Sigmoid colon (tissue), 7 donors: Measurements from ENCODE around the gene CCNH. TPM values are rescaled to one million over a fixed set of nuclear protein-coding genes. Genes with fewer than 3 reads are reported as not detected.

ENCODE experiments used
- DNase-seq: peaks from one replicate; pipeline ENCODE4 v3.0.0-alpha.2; 2019
- H3K27ac ChIP-seq, 4 donors: fragments of 200-600 bp; sonication (generic); one replicate each; pipeline ENCODE4 v1.5.1; 2016 to 2019; ENCODE audit warnings: mild to moderate bottlenecking in 1 of 4
- H3K27me3 ChIP-seq, 3 donors: fragments of 200-600 bp; sonication (generic); one replicate each; pipeline ENCODE4 v1.5.1; 2019; ENCODE audit warnings: mild to moderate bottlenecking in 1 of 3
- H3K36me3 ChIP-seq, 4 donors: fragments of 200-600 bp; sonication (generic); one replicate each; pipeline ENCODE4 v1.5.1; 2016 to 2019
- H3K4me1 ChIP-seq, 4 donors: fragments of 200-600 bp; sonication (generic); one replicate each; pipeline ENCODE4 v1.5.1; 2017 to 2019
- H3K4me3 ChIP-seq, 4 donors: fragments of 200-600 bp; sonication (generic); one replicate each; pipeline ENCODE4 v1.5.1; 2017 to 2019; ENCODE audit warnings: mild to moderate bottlenecking in 2 of 4, moderate library complexity in 1 of 4
- H3K9me3 ChIP-seq, 4 donors: fragments of 200-600 bp in 3 of 4; sonication (generic) in 3 of 4; one replicate each; pipeline versions ENCODE4 v1.5.1 to v1.6.1; 2013 to 2019
- EP300 ChIP-seq, 4 donors: sonication (generic); formaldehyde crosslinking; IDR thresholded peaks; one replicate each; pipeline ENCODE4 v1.6.1; 2017; ENCODE audit warnings: antibody characterized with exemption in 4 of 4
- POLR2A ChIP-seq, 2 donors: fragments of 450-650 bp; IDR thresholded peaks; one replicate each; pipeline ENCODE4 v1.6.1; 2016; ENCODE audit warnings: antibody characterized with exemption in 2 of 2, mild to moderate bottlenecking in 2 of 2, moderate library complexity in 2 of 2
- POLR2AphosphoS5 ChIP-seq, 4 donors: sonication (generic); formaldehyde crosslinking; IDR thresholded peaks; one replicate each; pipeline ENCODE4 v1.6.1; 2017; ENCODE audit warnings: antibody characterized with exemption in 4 of 4
- WGBS, 2 donors: extraction: QIAGEN DNeasy Blood & Tissue Kit; methylation state at CpG; one replicate each; pipeline ENCODE4 v1.1.7; 2013; 5-methylcytosine and 5-hydroxymethylcytosine counted together
- intact Hi-C: fragments of 100-400 bp; cut with DNase I; formaldehyde crosslinking; loops from one replicate; pipeline ENCODE4 v1.15.1; 2023
- polyA plus RNA-seq, 3 donors: library from polyadenylated mRNA; stranded (reverse); fragments of 200-250 nt; gene quantifications; one replicate each; pipeline ENCODE4 v1.2.3, GENCODE V29; 2013
- total RNA-seq, 4 donors: library from RNA; depleted of rRNA; stranded (reverse); fragments of >200 nt; gene quantifications; one replicate each; pipeline ENCODE4 v1.1.0, GENCODE V29; 2016
- TF ChIP-seq, protein P1 (sequence below), 4 experiments: fragments of 450-650 bp in 3 of 4; fragments of 200-600 bp in 1 of 4; IDR thresholded peaks; one replicate each; pipeline ENCODE4 v1.5.1; 2016 to 2019; ENCODE audit warnings: antibody characterized with exemption in 4 of 4, mild to moderate bottlenecking in 3 of 4, moderate library complexity in 2 of 4
- donor health status: healthy with polysubstance abuse.
- donor health status: Bipolar disorder and iron deficiency.
- donor health status: healthy.

The CCNH gene
- total and polyA plus RNA-seq, 7 donors: 32.1 to 92.7 (median 79.2) TPM

DNA sequence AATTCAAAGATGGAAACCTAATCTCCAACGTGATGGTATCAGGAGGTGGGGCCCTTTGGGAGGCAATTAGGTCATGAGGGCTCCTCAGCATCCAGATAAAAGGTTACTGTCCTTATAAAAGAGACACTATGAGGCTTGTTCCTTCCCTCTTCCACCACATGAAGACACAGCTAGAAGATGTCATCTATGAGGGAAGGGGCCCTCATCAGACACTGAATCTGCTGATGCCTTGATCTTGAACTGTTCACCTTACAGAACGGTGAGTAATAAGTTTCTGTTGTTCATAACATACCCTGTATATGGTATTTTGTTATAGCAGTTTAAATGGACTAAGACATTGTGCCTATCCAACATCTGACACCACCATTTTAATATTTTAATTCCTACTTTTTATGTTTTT lies 19.7 kb upstream of the CCNH start:
- TF ChIP-seq POLR2A (IDR thresholded peaks at IDR 0.05): no peak
- no peak for TF ChIP-seq EP300 (IDR thresholded peaks at IDR 0.05)
- TF ChIP-seq, protein P1, sequence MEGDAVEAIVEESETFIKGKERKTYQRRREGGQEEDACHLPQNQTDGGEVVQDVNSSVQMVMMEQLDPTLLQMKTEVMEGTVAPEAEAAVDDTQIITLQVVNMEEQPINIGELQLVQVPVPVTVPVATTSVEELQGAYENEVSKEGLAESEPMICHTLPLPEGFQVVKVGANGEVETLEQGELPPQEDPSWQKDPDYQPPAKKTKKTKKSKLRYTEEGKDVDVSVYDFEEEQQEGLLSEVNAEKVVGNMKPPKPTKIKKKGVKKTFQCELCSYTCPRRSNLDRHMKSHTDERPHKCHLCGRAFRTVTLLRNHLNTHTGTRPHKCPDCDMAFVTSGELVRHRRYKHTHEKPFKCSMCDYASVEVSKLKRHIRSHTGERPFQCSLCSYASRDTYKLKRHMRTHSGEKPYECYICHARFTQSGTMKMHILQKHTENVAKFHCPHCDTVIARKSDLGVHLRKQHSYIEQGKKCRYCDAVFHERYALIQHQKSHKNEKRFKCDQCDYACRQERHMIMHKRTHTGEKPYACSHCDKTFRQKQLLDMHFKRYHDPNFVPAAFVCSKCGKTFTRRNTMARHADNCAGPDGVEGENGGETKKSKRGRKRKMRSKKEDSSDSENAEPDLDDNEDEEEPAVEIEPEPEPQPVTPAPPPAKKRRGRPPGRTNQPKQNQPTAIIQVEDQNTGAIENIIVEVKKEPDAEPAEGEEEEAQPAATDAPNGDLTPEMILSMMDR (IDR thresholded peaks at IDR 0.05): no peak
- TF ChIP-seq POLR2AphosphoS5 (IDR thresholded peaks at IDR 0.05): no peak
- Histone ChIP-seq H3K36me3 (no peaks in the 10 kb centered on the region), H3K27me3 (no peaks in the 10 kb centered on the region), H3K27ac (no peak overlapping the region), H3K9me3 (no peaks in the 10 kb centered on the region), H3K4me3 (no peak overlapping the region), H3K4me1 (no peaks in the 10 kb centered on the region)
- 63 to 66% methylated on average over 2 of the region's 2 CpGs for WGBS, 2 donors
- DNase-seq: no peak
- intact Hi-C loops: no loop called here

DNA sequence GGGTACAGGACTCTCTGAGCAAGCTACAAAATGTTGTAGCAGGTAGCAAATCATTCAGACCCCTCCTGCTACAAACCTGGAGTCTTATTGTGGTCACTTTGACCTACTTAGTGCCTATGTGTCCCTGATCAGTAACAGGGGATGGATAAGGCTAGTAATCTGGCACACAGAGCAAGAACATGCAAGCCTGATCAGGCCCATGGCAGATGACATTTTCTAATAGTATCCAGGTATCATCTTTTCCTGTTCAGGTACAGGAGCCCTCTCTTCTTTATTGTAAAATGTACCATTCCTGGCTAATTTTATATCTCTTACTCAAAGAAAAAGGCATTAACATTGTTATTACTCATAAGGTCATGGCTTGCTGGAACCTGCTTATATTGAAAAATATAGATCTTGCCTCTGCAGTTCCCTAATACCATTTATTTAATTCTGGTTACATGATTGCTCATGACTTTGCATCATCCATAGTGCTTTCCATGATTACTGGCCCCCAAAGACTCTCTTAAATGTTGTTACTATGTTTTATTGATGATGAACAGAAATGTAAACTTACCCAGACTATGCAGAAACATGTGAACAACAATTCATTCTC lies 18.2 kb upstream of the CCNH start:
- no peak for DNase-seq
- Histone ChIP-seq H3K36me3 (no peaks in the 10 kb centered on the region), H3K27me3 (no peaks in the 10 kb centered on the region), H3K4me3 (no peak overlapping the region), H3K27ac (no peak overlapping the region), H3K9me3 (no peaks in the 10 kb centered on the region), H3K4me1 (no peaks in the 10 kb centered on the region)
- no peak for TF ChIP-seq POLR2AphosphoS5 (IDR thresholded peaks at IDR 0.05)
- no peak for TF ChIP-seq POLR2A (IDR thresholded peaks at IDR 0.05)
- no peak for TF ChIP-seq EP300 (IDR thresholded peaks at IDR 0.05)
- TF ChIP-seq, protein P1 (IDR thresholded peaks at IDR 0.05): no peak
- intact Hi-C loops: no loop called here

- H3K27me3 ChIP-seq: no peaks in the 10 kb centered on the region
- no peak overlapping the region for H3K4me3 ChIP-seq
- no peak overlapping the region for H3K27ac ChIP-seq
- H3K36me3 ChIP-seq: no peaks in the 10 kb centered on the region
- 86 to 90% methylated on average over 1 of the region's 1 CpG for WGBS, 2 donors
- intact Hi-C loops: no loop called here
- DNase-seq: no peak
- TF ChIP-seq, protein P1 (IDR thresholded peaks at IDR 0.05): no peak
- TF ChIP-seq POLR2A (IDR thresholded peaks at IDR 0.05) (no peak), POLR2AphosphoS5 (IDR thresholded peaks at IDR 0.05) (no peak), EP300 (IDR thresholded peaks at IDR 0.05) (no peak)
- H3K9me3 ChIP-seq: no peaks in the 10 kb centered on the region
- H3K4me1 ChIP-seq: no peaks in the 10 kb centered on the region
Measured at GRCh38 chr5:87423755-87424154, 11.0 kb upstream of the CCNH start.

DNA sequence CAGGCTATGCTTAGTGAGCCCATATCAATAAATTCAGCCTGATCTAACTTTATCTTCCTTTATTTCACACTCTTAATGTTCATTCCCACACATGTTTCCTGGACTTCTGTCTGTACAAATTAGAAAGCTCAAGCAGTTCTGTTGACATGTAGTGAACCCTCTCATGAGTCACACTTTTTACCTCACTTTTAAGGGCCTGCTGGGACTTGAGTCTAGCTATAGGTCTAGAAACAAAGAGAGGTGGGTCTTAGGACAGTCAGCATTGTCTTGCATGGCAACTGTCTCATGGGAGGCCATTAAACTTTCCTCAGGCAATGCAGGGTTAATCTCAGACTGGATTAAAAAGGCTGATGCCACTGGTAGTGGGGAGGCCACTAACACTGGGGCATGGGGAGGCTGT lies 8.6 kb upstream of the CCNH start:
- Histone ChIP-seq H3K27ac (no peak overlapping the region), H3K4me1 (no peaks in the 10 kb centered on the region), H3K4me3 (no peak overlapping the region), H3K9me3 (no peaks in the 10 kb centered on the region), H3K27me3 (no peaks in the 10 kb centered on the region), H3K36me3 (no peaks in the 10 kb centered on the region)
- intact Hi-C loops: no loop called here
- TF ChIP-seq POLR2A (IDR thresholded peaks at IDR 0.05) (no peak), EP300 (IDR thresholded peaks at IDR 0.05) (no peak), POLR2AphosphoS5 (IDR thresholded peaks at IDR 0.05) (no peak)
- TF ChIP-seq, protein P1 (IDR thresholded peaks at IDR 0.05): no peak
- DNase-seq: no peak

- H3K9me3 ChIP-seq: no peaks in the 10 kb centered on the region
- DNase-seq: no peak
- TF ChIP-seq, protein P1 (IDR thresholded peaks at IDR 0.05): no peak
- no peak overlapping the region for H3K4me3 ChIP-seq
- no peak overlapping the region for H3K27ac ChIP-seq
- H3K36me3 ChIP-seq: no peaks in the 10 kb centered on the region
- intact Hi-C loops: loop anchor here (10.0 kb wide), 1 partner anchor 726 kb away; no protein-coding TSS in a partner anchor
- peaks cover 0 to 3% (median under 1%) of the 10 kb centered on the region in 4 donors for H3K4me1 ChIP-seq
- no peaks in the 10 kb centered on the region for H3K27me3 ChIP-seq
Measured at GRCh38 chr5:87418506-87418905, 5.8 kb upstream of the CCNH start.
